Vagina (tissue), 2 donors: ENCODE results near the gene PRSS57. TPM values are rescaled to one million over a fixed set of nuclear protein-coding genes. Genes with fewer than 3 reads are reported as not detected.

ENCODE experiments used
- DNase-seq, 2 donors: peaks; one replicate each; pipeline ENCODE4 v3.0.0-alpha.2; 2017; ENCODE audit errors: extremely low spot score in 2 of 2
- H3K27ac ChIP-seq: fragments of 200-600 bp; sonication (generic); one replicate; pipeline ENCODE4 v1.5.1; 2019
- H3K27me3 ChIP-seq: fragments of 200-600 bp; sonication (generic); one replicate; pipeline ENCODE4 v1.5.1; 2019
- H3K36me3 ChIP-seq, 2 donors: fragments of 200-600 bp; sonication (generic); one replicate each; pipeline ENCODE4 v1.5.1; 2017 to 2019
- H3K4me1 ChIP-seq: fragments of 200-600 bp; sonication (generic); one replicate; pipeline ENCODE4 v1.5.1; 2019
- H3K4me3 ChIP-seq, 2 donors: fragments of 200-600 bp; sonication (generic); 1 replicate in 1 of 2; 2 replicates in 1 of 2; pipeline ENCODE4 v1.5.1; 2016 to 2019
- H3K9me3 ChIP-seq: fragments of 200-600 bp; sonication (generic); one replicate; pipeline ENCODE4 v1.5.1; 2019
- POLR2A ChIP-seq, 2 donors: fragments of 450-650 bp; IDR thresholded peaks; one replicate each; pipeline ENCODE4 v1.6.1; 2017; ENCODE audit warnings: antibody characterized with exemption in 2 of 2, mild to moderate bottlenecking in 2 of 2, moderate library complexity in 2 of 2
- POLR2AphosphoS5 ChIP-seq, 2 donors: sonication (generic); formaldehyde crosslinking; IDR thresholded peaks; one replicate each; pipeline ENCODE4 v1.9.0; 2017; ENCODE audit warnings: antibody characterized with exemption in 2 of 2, mild to moderate bottlenecking in 2 of 2, low read depth in 1 of 2; ENCODE audit not compliant: insufficient read depth in 1 of 2
- intact Hi-C: fragments of 100-400 bp; cut with DNase I; formaldehyde crosslinking; loops from one replicate; pipeline ENCODE4 v1.15.1; 2023
- total RNA-seq: library from RNA; depleted of rRNA; stranded (reverse); fragments of >200 nt; gene quantifications from one replicate; pipeline ENCODE4 v1.2.3, GENCODE V29; 2016
- TF ChIP-seq, protein P1 (sequence below), 3 experiments: fragments of 450-650 bp in 2 of 3; fragments of 200-600 bp in 1 of 3; sonication (generic) in 1 of 3; IDR thresholded peaks; one replicate each; pipeline ENCODE4 v1.5.1; 2017 to 2019; ENCODE audit warnings: antibody characterized with exemption in 3 of 3, mild to moderate bottlenecking in 2 of 3, moderate library complexity in 2 of 3

The PRSS57 gene
- total RNA-seq, 1 donor from 2014 or later = not detected

DNA sequence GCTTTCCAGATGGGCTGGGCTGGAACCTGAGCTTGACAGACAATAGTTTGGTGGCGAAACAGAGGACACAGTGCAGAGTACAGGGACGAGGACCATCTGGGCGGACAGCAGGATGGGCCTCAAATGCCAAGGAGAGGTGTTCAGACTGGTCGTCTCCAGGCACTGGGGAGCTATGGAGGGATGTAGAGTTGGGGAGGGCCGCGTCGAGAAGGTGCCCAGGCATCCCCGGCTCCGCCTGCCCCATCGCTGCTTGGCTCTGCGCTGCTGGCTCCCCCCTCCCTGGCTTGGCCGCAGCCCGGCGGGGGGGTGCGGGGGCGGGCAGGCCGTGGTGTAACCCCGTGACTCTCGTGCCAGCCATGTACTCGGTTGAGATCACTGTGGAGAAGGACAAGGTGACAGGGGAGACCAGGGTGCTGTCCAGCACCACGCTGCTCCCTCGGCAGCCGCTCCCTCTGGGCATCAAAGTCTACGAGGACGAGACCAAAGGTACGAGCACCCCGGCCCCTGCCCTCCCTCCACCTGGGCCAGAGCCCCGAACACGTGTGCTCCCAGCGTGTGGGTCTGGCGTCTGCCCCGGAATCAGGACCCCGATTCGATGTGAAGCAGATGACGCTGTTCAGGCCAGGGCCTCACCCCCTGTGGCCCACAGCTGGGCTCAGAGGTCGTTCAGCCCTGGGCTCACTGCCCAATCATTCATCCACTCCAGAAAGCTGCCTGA lies 44.9 kb upstream of the PRSS57 start:
- TF ChIP-seq POLR2A (IDR thresholded peaks at IDR 0.05) (no peak), POLR2AphosphoS5 (IDR thresholded peaks at IDR 0.05; ENCODE audit: insufficient read depth in 1 of 2, low read depth in 1 of 2) (no peak)
- TF ChIP-seq, protein P1, sequence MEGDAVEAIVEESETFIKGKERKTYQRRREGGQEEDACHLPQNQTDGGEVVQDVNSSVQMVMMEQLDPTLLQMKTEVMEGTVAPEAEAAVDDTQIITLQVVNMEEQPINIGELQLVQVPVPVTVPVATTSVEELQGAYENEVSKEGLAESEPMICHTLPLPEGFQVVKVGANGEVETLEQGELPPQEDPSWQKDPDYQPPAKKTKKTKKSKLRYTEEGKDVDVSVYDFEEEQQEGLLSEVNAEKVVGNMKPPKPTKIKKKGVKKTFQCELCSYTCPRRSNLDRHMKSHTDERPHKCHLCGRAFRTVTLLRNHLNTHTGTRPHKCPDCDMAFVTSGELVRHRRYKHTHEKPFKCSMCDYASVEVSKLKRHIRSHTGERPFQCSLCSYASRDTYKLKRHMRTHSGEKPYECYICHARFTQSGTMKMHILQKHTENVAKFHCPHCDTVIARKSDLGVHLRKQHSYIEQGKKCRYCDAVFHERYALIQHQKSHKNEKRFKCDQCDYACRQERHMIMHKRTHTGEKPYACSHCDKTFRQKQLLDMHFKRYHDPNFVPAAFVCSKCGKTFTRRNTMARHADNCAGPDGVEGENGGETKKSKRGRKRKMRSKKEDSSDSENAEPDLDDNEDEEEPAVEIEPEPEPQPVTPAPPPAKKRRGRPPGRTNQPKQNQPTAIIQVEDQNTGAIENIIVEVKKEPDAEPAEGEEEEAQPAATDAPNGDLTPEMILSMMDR (IDR thresholded peaks at IDR 0.05) = no peak
- intact Hi-C loops = no loop called here
- Histone ChIP-seq H3K9me3 (no peaks in the 10 kb centered on the region), H3K36me3 (peaks cover 0 to 16% of the 10 kb centered on the region in 2 donors), H3K27me3 (no peaks in the 10 kb centered on the region), H3K4me1 (no peaks in the 10 kb centered on the region), H3K4me3 (no peak overlapping the region), H3K27ac (no peak overlapping the region)
- no peak for DNase-seq

DNA sequence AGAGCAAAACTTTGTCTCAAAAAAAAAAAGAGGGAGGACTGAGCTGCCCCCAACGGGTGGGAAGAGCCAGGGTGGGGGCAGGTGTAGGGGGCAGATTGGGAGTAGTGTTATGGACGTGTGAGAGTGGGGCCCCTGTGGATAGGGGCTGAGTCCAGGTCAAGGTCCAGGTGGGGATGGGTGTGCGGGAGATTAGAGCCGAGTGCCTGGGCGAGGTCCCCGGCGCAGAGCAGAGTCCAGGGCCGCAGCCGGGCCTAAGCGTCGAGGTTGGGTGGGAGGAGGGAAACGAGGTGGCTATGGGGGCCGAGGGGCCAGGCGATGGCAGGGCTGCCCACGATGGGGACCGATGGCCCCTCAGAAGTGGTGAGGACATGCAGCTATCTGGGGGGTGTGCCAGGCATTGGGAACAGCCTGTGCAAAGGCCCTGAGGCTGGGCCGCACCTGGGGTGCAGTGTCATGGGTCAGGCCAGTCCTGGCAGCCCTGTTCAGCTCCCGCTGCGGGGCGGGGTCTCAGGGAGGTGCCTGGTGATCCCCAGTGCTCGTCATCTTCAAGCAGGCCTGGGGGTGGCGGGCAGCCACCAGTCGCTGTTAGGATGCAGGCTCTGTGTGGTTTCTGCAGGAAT lies 43.4 kb upstream of the PRSS57 start:
- Histone ChIP-seq H3K4me1 (no peaks in the 10 kb centered on the region), H3K4me3 (no peak overlapping the region), H3K27ac (no peak overlapping the region), H3K27me3 (no peaks in the 10 kb centered on the region), H3K36me3 (peaks cover 0 to 16% of the 10 kb centered on the region in 2 donors), H3K9me3 (no peaks in the 10 kb centered on the region)
- intact Hi-C loops = no loop called here
- TF ChIP-seq POLR2AphosphoS5 (IDR thresholded peaks at IDR 0.05; ENCODE audit: insufficient read depth in 1 of 2, low read depth in 1 of 2) = no peak
- no peak for TF ChIP-seq POLR2A (IDR thresholded peaks at IDR 0.05)
- TF ChIP-seq, protein P1 (IDR thresholded peaks at IDR 0.05) = no peak
- DNase-seq = no peak

DNA sequence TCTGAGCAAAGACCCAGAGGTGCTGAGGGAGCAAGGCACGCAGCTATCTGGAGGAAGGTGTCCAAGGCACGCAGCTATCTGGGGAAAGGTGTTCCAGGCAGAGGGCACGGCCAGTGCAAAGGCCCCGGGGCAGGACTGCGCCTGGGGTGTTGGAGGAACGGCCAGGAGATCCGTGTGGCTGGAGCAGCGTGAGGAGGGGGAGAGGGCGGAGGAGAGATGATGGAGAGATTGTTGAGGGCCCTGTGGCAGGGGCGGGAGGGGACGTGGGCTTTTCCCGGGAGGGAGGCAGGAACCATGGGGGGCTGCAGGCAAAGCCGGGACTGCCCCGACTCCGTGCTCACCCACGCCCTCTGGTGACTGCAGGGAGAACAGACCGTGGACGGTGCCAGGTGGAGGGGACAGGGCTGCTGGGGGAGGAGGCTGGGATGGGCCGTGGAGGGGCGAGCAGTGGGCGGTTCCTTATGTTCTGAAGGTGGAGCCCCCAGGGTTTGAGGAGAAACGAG lies 42.4 kb upstream of the PRSS57 start:
- peaks cover 0 to 9% of the 10 kb centered on the region in 2 donors for H3K36me3 ChIP-seq
- no peaks in the 10 kb centered on the region for H3K4me1 ChIP-seq
- intact Hi-C loops = no loop called here
- no peaks in the 10 kb centered on the region for H3K27me3 ChIP-seq
- TF ChIP-seq POLR2A (IDR thresholded peaks at IDR 0.05) (no peak), POLR2AphosphoS5 (IDR thresholded peaks at IDR 0.05; ENCODE audit: insufficient read depth in 1 of 2, low read depth in 1 of 2) (no peak)
- TF ChIP-seq, protein P1 (IDR thresholded peaks at IDR 0.05) = peak in 1 of 3 experiments; percentile 42
- DNase-seq = no peak
- no peaks in the 10 kb centered on the region for H3K9me3 ChIP-seq
- no peak overlapping the region for H3K4me3 ChIP-seq
- no peak overlapping the region for H3K27ac ChIP-seq

DNA sequence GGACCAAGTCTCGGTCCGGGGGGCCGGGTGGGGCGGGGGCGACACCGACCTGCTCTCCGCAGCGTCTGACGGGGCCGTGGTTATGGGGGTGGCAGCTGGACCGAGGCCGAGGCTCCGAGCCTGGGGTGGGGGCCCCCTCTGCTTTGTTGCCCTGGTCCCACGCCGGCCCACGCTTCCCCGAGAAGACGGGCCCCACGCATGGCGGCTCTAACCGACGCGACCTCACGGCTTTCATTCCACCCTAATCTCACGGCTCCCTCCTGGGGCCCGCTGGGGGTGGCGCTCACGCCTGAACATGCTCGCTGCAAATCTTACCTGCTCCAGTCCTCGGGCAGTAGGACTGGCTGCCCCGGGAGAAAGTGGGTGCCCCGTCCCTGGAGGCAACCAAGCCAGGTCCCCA lies 40.9 kb upstream of the PRSS57 start:
- Histone ChIP-seq H3K27me3 (no peaks in the 10 kb centered on the region), H3K4me1 (no peaks in the 10 kb centered on the region), H3K27ac (no peak overlapping the region), H3K4me3 (no peak overlapping the region), H3K36me3 (peaks cover 0 to 9% of the 10 kb centered on the region in 2 donors), H3K9me3 (no peaks in the 10 kb centered on the region)
- TF ChIP-seq, protein P1 (IDR thresholded peaks at IDR 0.05) = no peak
- no peak for TF ChIP-seq POLR2A (IDR thresholded peaks at IDR 0.05)
- no peak for TF ChIP-seq POLR2AphosphoS5 (IDR thresholded peaks at IDR 0.05; ENCODE audit: insufficient read depth in 1 of 2, low read depth in 1 of 2)
- intact Hi-C loops = no loop called here
- no peak for DNase-seq

DNA sequence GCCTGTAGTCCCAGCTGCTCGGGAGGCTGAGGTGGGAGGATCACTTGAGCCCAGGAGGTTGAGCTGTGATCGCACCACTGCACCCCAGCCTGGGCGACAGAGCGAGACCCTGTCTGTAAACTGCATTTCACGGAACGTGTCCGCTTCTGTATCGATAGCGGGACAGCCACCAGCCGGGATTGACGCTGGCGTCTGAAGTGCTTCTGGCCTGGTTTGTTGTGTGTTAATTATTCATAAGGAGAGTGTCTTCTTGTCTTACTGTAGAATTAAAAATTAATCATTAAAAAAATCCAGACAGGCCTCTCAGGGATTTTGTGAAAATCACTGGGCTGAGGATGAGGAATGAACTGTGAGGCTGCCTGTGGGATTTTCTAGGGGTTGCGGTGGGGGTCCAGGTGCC lies 39.5 kb upstream of the PRSS57 start:
- peak overlapping the region; percentile 13 for H3K27ac ChIP-seq
- intact Hi-C loops = loop anchor here (5.0 kb wide), 1 partner anchor 67 kb away; no protein-coding TSS in a partner anchor
- H3K9me3 ChIP-seq = no peaks in the 10 kb centered on the region
- DNase-seq = no peak
- TF ChIP-seq POLR2AphosphoS5 (IDR thresholded peaks at IDR 0.05; ENCODE audit: insufficient read depth in 1 of 2, low read depth in 1 of 2) (no peak), POLR2A (IDR thresholded peaks at IDR 0.05) (no peak)
- TF ChIP-seq, protein P1 (IDR thresholded peaks at IDR 0.05) = no peak
- H3K4me3 ChIP-seq = no peak overlapping the region
- H3K4me1 ChIP-seq = no peaks in the 10 kb centered on the region
- peaks cover 0 to 3% of the 10 kb centered on the region in 2 donors for H3K36me3 ChIP-seq
- H3K27me3 ChIP-seq = no peaks in the 10 kb centered on the region
